HepG2 (cell line): ENCODE measurements around the gene PPP2R5E. TPM values are rescaled to one million over a fixed set of nuclear protein-coding genes. Genes with fewer than 3 reads are reported as not detected.

Source experiments
- ATAC-seq: fragments of 200-7000 bp; cut with Tn5 transposase; 3 replicates; pipeline ENCODE4 v1.9.1; 2020; ENCODE audit warnings: mild to moderate bottlenecking, moderate library complexity
- BruUV-seq: library from RNA; stranded (reverse); fragments of 400-500 nt; replicated peaks from 2 replicates; lab custom pipeline; 2021; lab: Mats Ljungman, UMichigan
- CTCF ChIA-PET: fragments of 300-600 bp; formaldehyde crosslinking; extraction: SDS; loops from one replicate; lab custom pipeline; 2021; ENCODE audit warnings: low total read pairs, inconsistent platforms, low intra/inter-chr PET ratio; lab: Yijun Ruan, JAX
- POLR2A ChIA-PET: fragments of 350-600 bp; sonication (Branson Sonifier 250); formaldehyde crosslinking; loops from one replicate; lab custom pipeline; 2020; ENCODE audit warnings: antibody characterized with exemption, inconsistent platforms; lab: Yijun Ruan, JAX
- DNase-seq: peaks from one replicate; pipeline ENCODE4 v3.0.0-alpha.2; 2015; ENCODE audit warnings: low spot score
- FAIRE-seq: peaks from 3 replicates; lab custom pipeline; 2011; peaks lifted over from hg19 to GRCh38; lab: Jason Lieb, UNC
- H2AFZ ChIP-seq: one replicate; pipeline ENCODE4 v1.6.1; 2011; ENCODE audit warnings: low read length, inconsistent platforms
- H3K27ac ChIP-seq: fragments of 300-600 bp; 3 replicates; pipeline ENCODE4 v1.8.0; 2011; ENCODE audit warnings: mixed run types, mild to moderate bottlenecking, mixed read lengths, low read length, inconsistent platforms; ENCODE audit not compliant: insufficient read depth; ENCODE audit errors: extremely low read length
- H3K27me3 ChIP-seq, 2 experiments: fragments of 200-600 bp in 1 of 2; 2 replicates in 1 of 2; 3 replicates in 1 of 2; pipeline versions ENCODE4 v1.6.0 to v1.8.0; 2011; ENCODE audit warnings: low read length in 2 of 2, mild to moderate bottlenecking in 2 of 2, moderate library complexity in 2 of 2, inconsistent platforms in 1 of 2; ENCODE audit not compliant: insufficient read depth in 2 of 2, control insufficient read depth in 1 of 2
- H3K36me3 ChIP-seq, 2 experiments: fragments of 200-600 bp in 1 of 2; replicated peaks in 1 of 2; 2 replicates in 1 of 2; 3 replicates in 1 of 2; pipeline versions ENCODE4 v1.5.1 to v1.8.0; 2011; ENCODE audit warnings: low read length in 2 of 2, inconsistent platforms in 1 of 2; ENCODE audit not compliant: insufficient read depth in 2 of 2, control insufficient read depth in 1 of 2
- H3K4me1 ChIP-seq: 2 replicates; pipeline ENCODE4 v1.5.1; 2012; ENCODE audit warnings: low read length, inconsistent platforms; ENCODE audit not compliant: insufficient read depth
- H3K4me2 ChIP-seq: 2 replicates; pipeline ENCODE4 v1.6.0; 2011; ENCODE audit warnings: low read depth, low read length, inconsistent platforms
- H3K4me3 ChIP-seq, 3 experiments: fragments of 200-600 bp in 1 of 3; sonication (generic), shearing (Covaris generic) in 1 of 3; replicated peaks in 1 of 3; 2 replicates each; pipeline ENCODE4 v1.5.1; 2011 to 2016; ENCODE audit warnings: low read length in 3 of 3, inconsistent platforms in 2 of 3, low read depth in 2 of 3, mild to moderate bottlenecking in 2 of 3, control low read depth in 1 of 3, mixed read lengths in 1 of 3; ENCODE audit not compliant: insufficient read depth in 1 of 3
- H3K79me2 ChIP-seq: one replicate; pipeline ENCODE4 v1.6.1; 2011; ENCODE audit warnings: low read length, inconsistent platforms; ENCODE audit not compliant: insufficient read depth
- H3K9ac ChIP-seq: 2 replicates; pipeline ENCODE4 v1.6.0; 2011; ENCODE audit warnings: mild to moderate bottlenecking, low read depth, low read length, inconsistent platforms; ENCODE audit not compliant: insufficient read depth
- H3K9me3 ChIP-seq: 2 replicates; pipeline ENCODE4 v1.5.1; 2012; ENCODE audit warnings: mild to moderate bottlenecking, low read length
- H4K20me1 ChIP-seq: 2 replicates; pipeline ENCODE4 v1.6.0; 2011; ENCODE audit warnings: inconsistent platforms, mild to moderate bottlenecking, low read length, moderate library complexity; ENCODE audit not compliant: insufficient read depth
- CSRNP2 ChIP-seq: sonication (generic); formaldehyde crosslinking; conservative IDR thresholded peaks from 2 replicates; pipeline ENCODE4 v1.8.0; 2022; ENCODE audit warnings: low read depth, missing genetic modification reagents
- DRAP1 ChIP-seq: IDR thresholded peaks from 2 replicates; pipeline ENCODE4 v1.6.1; 2016; ENCODE audit warnings: missing genetic modification reagents, missing compliant biosample characterization
- HOMEZ ChIP-seq: IDR thresholded peaks from 2 replicates; pipeline ENCODE4 v1.6.1; 2016; ENCODE audit warnings: low read depth
- JUND ChIP-seq: sonication (generic); formaldehyde crosslinking; IDR thresholded peaks from 2 replicates; pipeline ENCODE4 v1.8.0; 2022; ENCODE audit warnings: mild to moderate bottlenecking, missing genetic modification reagents
- KLF16 ChIP-seq, 2 experiments: sonication (generic) in 1 of 2; formaldehyde crosslinking in 1 of 2; IDR thresholded peaks; 2 replicates each; pipeline versions ENCODE4 v1.6.1 to v1.8.0; 2016 to 2023; ENCODE audit warnings: missing genetic modification reagents in 2 of 2, missing compliant biosample characterization in 1 of 2
- TCF7L2 ChIP-seq: IDR thresholded peaks from 2 replicates; pipeline ENCODE4 v1.6.1; 2011; ENCODE audit warnings: mild to moderate bottlenecking, low read depth, low read length, moderate library complexity
- TFDP2 ChIP-seq: sonication (generic); formaldehyde crosslinking; IDR thresholded peaks from 2 replicates; pipeline ENCODE4 v1.4.0; 2020; ENCODE audit warnings: missing genetic modification reagents
- TP53 ChIP-seq: sonication (generic); formaldehyde crosslinking; conservative IDR thresholded peaks from 2 replicates; pipeline ENCODE4 v1.4.0; 2020; ENCODE audit warnings: missing genetic modification reagents
- ZBTB33 ChIP-seq: sonication (generic); formaldehyde crosslinking; IDR thresholded peaks from 2 replicates; pipeline ENCODE4 v1.4.0; 2020; ENCODE audit warnings: missing genetic modification reagents
- ZIK1 ChIP-seq: sonication (generic); formaldehyde crosslinking; IDR thresholded peaks from 2 replicates; pipeline ENCODE4 v1.5.0; 2020; ENCODE audit warnings: mild to moderate bottlenecking, low read depth, missing genetic modification reagents, borderline replicate concordance
- ZNF260 ChIP-seq: sonication (generic); formaldehyde crosslinking; IDR thresholded peaks from 2 replicates; pipeline ENCODE4 v1.4.0; 2020; ENCODE audit warnings: missing genetic modification reagents, low read depth, mild to moderate bottlenecking, borderline replicate concordance
- ZNF605 ChIP-seq: sonication (generic); formaldehyde crosslinking; IDR thresholded peaks from 2 replicates; pipeline ENCODE4 v1.8.0; 2022; ENCODE audit warnings: mild to moderate bottlenecking, missing genetic modification reagents
- WGBS: methylation state at CpG from one replicate; pipeline ENCODE4 v1.1.6; 2017; ENCODE audit warnings: low lambda C conversion rate; 5-methylcytosine and 5-hydroxymethylcytosine counted together
- in situ Hi-C: cut with HindIII; loops from 2 replicates; pipeline ENCODE4 v1.10.0; 2017; ENCODE audit warnings: low pct_unique_long_range_greater_than_20kb; ENCODE audit not compliant: extremely low pct_ligation_motif_present
- intact Hi-C: fragments of 100-400 bp; cut with micrococcal nuclease; formaldehyde crosslinking; loops from one replicate; pipeline ENCODE4 v1.10.0; 2022; ENCODE audit not compliant: unreplicated experiment
- polyA plus RNA-seq, 8 experiments: library from polyadenylated mRNA; depleted of rRNA in 3 of 8; stranded (reverse) in 7 of 8; unstranded in 1 of 8; fragments of >200 nt; fragmentation: Illumina TruSeq in 4 of 8; extraction: Trizol in 4 of 8; gene quantifications; 2 replicates each; pipeline versions ENCODE4 v1.2.1 to v1.2.3, GENCODE V29; 2011 to 2016; ENCODE audit warnings: low read depth in 4 of 8, missing spikeins in 1 of 8, mixed read lengths in 1 of 8; ENCODE audit not compliant: insufficient read depth in 1 of 8
- total RNA-seq, 5 experiments: library from RNA; depleted of rRNA; stranded (reverse); fragments of >200 nt; fragmentation: Illumina TruSeq; extraction: Trizol; gene quantifications; 2 replicates each; pipeline ENCODE4 v1.2.3, GENCODE V29; 2016; ENCODE audit warnings: low read depth in 1 of 5

Gene PPP2R5E
- total and polyA plus RNA-seq, 2 of the 13 experiments (the other 11 are each of a cell fraction or from before 2014, with no cell fraction given), result 8.9 to 11.0 TPM

GRCh38 chr14:63357841-63358240 is 185.3 kb downstream of the PPP2R5E start (continued):
- no peak for TF ChIP-seq ZIK1 (CRISPR knock-in tag)
- TF ChIP-seq TP53, result no peak

GRCh38 chr14:63345826-63346225 is 197.4 kb downstream of the PPP2R5E start:
- BruUV-seq, result no TSS peak
- H3K4me3 ChIP-seq, result no peak overlapping the region
- H3K9me3 ChIP-seq, result no peaks in the 10 kb centered on the region
- POLR2A ChIA-PET, result no interaction called here
- H3K36me3 ChIP-seq, result no peaks in the 10 kb centered on the region
- no peaks in the 10 kb centered on the region for H3K4me1 ChIP-seq
- ATAC-seq (no peak), FAIRE-seq (no peak), DNase-seq (no peak)
- H3K9ac ChIP-seq, result no peak overlapping the region
- TF ChIP-seq TFDP2 (CRISPR knock-in tag) (no peak), ZBTB33 (CRISPR knock-in tag) (no peak), KLF16 (CRISPR knock-in tag; IDR thresholded peaks at IDR 0.05) (no peak), ZNF260 (CRISPR knock-in tag) (no peak), JUND (CRISPR knock-in tag) (no peak), CSRNP2 (CRISPR knock-in tag) (no peak), DRAP1 (CRISPR knock-in tag) (no peak), ZNF605 (CRISPR knock-in tag) (no peak), HOMEZ (CRISPR knock-in tag) (no peak), TCF7L2 (no peak)
- no peak overlapping the region for H2AFZ ChIP-seq
- in situ Hi-C loops (no loop called here), intact Hi-C loops (no loop called here)
- no peaks in the 10 kb centered on the region for H4K20me1 ChIP-seq
- CTCF ChIA-PET, result no interaction called here
- WGBS, result 2% methylated on average over 3 of the region's 3 CpGs
- no peaks in the 10 kb centered on the region for H3K79me2 ChIP-seq
- H3K27me3 ChIP-seq, result peaks cover 1 to 5% of the 10 kb centered on the region in 2 experiments; a peak in 1 of 5 replicates
- no peak overlapping the region for H3K27ac ChIP-seq
- no peak overlapping the region for H3K4me2 ChIP-seq
